SJSA1 (cell line): ENCODE data around the gene TLR5. TPM values are rescaled to one million over a fixed set of nuclear protein-coding genes. Genes with fewer than 3 reads are reported as not detected.

ENCODE experiments used
- DNase-seq, 2 experiments: peaks; one replicate each; pipeline ENCODE4 v3.0.0-alpha.2; 2015 to 2020; ENCODE audit warnings: low spot score in 2 of 2, low read depth in 1 of 2
- H3K27ac ChIP-seq: fragments of 250-450 bp; sonication (Bioruptor Pico); 2 replicates; pipeline ENCODE4 v1.5.1; 2020; ENCODE audit warnings: mild to moderate bottlenecking, moderate library complexity
- H3K27me3 ChIP-seq: fragments of 250-450 bp; sonication (Bioruptor Pico); replicated peaks from 2 replicates; pipeline ENCODE4 v1.5.1; 2020; ENCODE audit warnings: mild to moderate bottlenecking, moderate library complexity
- H3K36me3 ChIP-seq: fragments of 250-450 bp; sonication (Bioruptor Pico); 2 replicates; pipeline ENCODE4 v1.5.1; 2020; ENCODE audit warnings: mild to moderate bottlenecking
- H3K4me1 ChIP-seq: fragments of 250-450 bp; sonication (Bioruptor Pico); replicated peaks from 2 replicates; pipeline ENCODE4 v1.6.1; 2021; ENCODE audit warnings: mild to moderate bottlenecking
- H3K4me3 ChIP-seq: fragments of 250-450 bp; sonication (Bioruptor Pico); 2 replicates; pipeline ENCODE4 v1.5.1; 2020; ENCODE audit warnings: mild to moderate bottlenecking
- H3K9me3 ChIP-seq: fragments of 250-450 bp; sonication (Bioruptor Pico); replicated peaks from 2 replicates; pipeline ENCODE4 v1.5.1; 2020; ENCODE audit warnings: mild to moderate bottlenecking
- total RNA-seq: library from RNA; depleted of rRNA; stranded (reverse); fragments of >200 nt; shearing (Covaris generic); gene quantifications from 2 replicates; pipeline ENCODE4 v1.2.3, GENCODE V29; 2014; rRNA removed

The TLR5 gene, protein sequence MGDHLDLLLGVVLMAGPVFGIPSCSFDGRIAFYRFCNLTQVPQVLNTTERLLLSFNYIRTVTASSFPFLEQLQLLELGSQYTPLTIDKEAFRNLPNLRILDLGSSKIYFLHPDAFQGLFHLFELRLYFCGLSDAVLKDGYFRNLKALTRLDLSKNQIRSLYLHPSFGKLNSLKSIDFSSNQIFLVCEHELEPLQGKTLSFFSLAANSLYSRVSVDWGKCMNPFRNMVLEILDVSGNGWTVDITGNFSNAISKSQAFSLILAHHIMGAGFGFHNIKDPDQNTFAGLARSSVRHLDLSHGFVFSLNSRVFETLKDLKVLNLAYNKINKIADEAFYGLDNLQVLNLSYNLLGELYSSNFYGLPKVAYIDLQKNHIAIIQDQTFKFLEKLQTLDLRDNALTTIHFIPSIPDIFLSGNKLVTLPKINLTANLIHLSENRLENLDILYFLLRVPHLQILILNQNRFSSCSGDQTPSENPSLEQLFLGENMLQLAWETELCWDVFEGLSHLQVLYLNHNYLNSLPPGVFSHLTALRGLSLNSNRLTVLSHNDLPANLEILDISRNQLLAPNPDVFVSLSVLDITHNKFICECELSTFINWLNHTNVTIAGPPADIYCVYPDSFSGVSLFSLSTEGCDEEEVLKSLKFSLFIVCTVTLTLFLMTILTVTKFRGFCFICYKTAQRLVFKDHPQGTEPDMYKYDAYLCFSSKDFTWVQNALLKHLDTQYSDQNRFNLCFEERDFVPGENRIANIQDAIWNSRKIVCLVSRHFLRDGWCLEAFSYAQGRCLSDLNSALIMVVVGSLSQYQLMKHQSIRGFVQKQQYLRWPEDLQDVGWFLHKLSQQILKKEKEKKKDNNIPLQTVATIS
- 1.7 and 2.4 TPM in 2 replicates for total RNA-seq

GRCh38 chr1:223142795-223143536 is at the start of gene TLR5:
TLR5 (minus strand) TSS chr1:223143248; CDS start chr1:223113031, 30,217 bp downstream.
- DNase-seq: peak; percentile 71 to 83
- Histone ChIP-seq H3K27ac (no peak within 1 kb of the TSS), H3K4me3 (peak within 1 kb of the TSS; percentile 64), H3K4me1 (peaks cover 41% of the 10 kb centered on the region), H3K27me3 (no peaks in the 10 kb centered on the region), H3K9me3 (no peaks in the 10 kb centered on the region), H3K36me3 (no peaks in the 10 kb centered on the region)

DNA sequence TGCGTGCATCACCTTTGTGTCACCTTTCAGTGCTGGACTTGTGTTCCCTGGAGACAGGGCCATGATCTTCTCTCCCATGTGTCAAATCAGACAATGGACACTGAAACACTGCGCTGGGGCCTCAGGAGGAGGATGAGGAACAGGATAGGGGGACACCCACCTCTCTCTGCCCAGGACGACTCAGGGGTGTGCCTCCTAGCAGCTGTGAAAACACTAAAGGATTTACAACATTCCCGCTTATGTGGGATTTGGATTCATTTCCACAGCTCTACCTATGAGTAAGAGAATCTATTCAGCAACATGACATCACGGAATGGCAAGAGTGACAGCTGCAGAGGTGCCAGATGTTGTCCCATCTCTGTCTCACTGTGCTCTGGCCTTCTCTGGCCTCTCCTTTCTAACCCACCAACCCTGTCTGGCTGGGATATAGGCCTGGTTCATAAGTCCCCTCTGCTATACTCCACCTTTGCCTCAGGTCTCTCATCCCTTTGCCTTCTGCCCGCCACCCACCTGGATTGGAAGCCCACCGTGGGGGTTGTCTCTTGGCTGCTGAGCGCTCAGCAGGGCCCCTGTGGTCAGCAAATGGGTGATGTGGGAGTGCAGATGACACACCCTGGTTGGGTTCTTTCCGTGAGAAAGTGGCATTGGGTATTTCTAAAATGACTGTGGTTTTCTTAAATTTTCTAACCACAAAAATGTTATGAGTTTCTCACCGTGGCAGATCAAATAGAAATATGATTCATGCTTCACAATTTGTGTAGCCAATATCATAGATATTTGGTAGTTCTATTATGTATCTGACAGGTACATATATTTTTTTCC is 47.1 kb upstream of the TLR5 start:
- Histone ChIP-seq H3K27me3 (no peaks in the 10 kb centered on the region), H3K36me3 (no peaks in the 10 kb centered on the region), H3K4me3 (no peak overlapping the region), H3K4me1 (peaks cover 34% of the 10 kb centered on the region), H3K9me3 (no peaks in the 10 kb centered on the region; the same call in 1 of the 2 replicates), H3K27ac (peak overlapping the region; percentile 74)
- peak; percentile 68 to 86 for DNase-seq

GRCh38 chr1:223189525-223189902 is 46.5 kb upstream of the TLR5 start:
- peak overlapping the region; percentile 74 for H3K27ac ChIP-seq

DNA sequence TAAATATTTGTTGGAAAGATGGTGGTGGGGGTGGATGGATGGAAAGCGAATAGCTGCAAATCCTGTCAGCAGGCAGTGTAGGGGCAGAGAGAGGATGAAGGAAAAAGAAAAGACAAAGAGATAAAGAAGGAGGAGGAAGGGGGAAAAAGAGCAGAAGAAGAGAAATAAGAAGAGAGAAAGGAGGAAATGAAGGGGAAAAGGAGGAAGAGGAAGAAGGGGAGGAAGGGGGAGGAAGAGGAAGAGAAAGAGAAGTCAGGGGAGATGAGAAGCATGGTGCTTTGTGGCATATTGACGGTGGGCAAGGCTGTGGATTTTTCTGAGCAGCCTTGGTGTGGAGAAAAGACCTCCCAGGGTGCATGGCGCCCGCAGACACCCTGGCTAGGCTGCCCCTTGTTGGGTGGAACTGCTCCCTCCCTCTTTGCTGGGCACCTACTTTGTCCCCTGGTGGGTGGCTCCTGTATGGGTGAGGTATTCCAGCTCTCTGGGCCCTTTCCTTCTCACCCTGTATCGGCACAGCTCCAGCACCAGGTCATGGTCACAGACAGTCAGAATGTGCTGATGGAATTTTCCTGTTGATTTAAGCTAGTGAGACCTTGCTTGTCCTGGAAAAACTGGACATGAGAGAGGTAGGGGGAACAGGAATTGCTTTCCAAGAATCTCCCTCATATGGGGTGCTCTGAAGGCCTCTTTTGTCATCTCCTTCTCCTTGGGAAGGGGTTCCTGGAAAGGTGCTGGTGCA is 45.7 kb upstream of the TLR5 start:
- no peaks in the 10 kb centered on the region for H3K36me3 ChIP-seq
- DNase-seq: peak in 1 of 2 experiments; percentile 41
- H3K27me3 ChIP-seq: no peaks in the 10 kb centered on the region
- H3K27ac ChIP-seq: 0 out of 2 replicates have a peak overlapping the region, but pooled peaks have one; percentile 20
- no peaks in the 10 kb centered on the region; the same call in 1 of the 2 replicates for H3K9me3 ChIP-seq
- H3K4me3 ChIP-seq: no peak overlapping the region
- H3K4me1 ChIP-seq: peaks cover 34% of the 10 kb centered on the region

More at GRCh38 chr1:223189525-223189902, 46.5 kb upstream of the TLR5 start:
- Histone ChIP-seq H3K27me3 (no peaks in the 10 kb centered on the region), H3K9me3 (no peaks in the 10 kb centered on the region; the same call in 1 of the 2 replicates), H3K4me1 (peaks cover 34% of the 10 kb centered on the region), H3K36me3 (no peaks in the 10 kb centered on the region), H3K4me3 (no peak overlapping the region)
- DNase-seq: no peak

DNA sequence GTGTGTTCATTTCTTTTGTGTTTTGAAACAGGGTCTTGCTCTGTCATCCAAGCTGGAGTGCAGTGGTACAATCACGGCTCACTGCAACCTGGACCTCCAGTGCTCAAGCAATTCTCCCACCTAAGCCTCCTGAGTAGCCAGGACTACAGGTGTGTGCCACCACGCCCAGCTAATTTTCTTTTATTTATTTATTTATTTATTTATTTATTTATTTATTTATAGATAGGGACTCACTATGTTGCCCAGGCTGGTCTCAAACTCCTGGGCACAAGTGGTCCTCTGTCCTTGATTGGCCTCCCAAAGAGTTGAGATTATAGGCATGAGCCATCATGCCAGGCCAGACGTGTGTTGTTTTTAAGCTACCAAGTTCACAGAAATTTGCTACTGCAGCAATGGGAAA is 43.8 kb upstream of the TLR5 start:
- no peaks in the 10 kb centered on the region; the same call in 1 of the 2 replicates for H3K9me3 ChIP-seq
- no peak overlapping the region for H3K27ac ChIP-seq
- no peak overlapping the region for H3K4me3 ChIP-seq
- H3K27me3 ChIP-seq: no peaks in the 10 kb centered on the region
- H3K4me1 ChIP-seq: peaks cover 36% of the 10 kb centered on the region
- no peaks in the 10 kb centered on the region for H3K36me3 ChIP-seq
- no peak for DNase-seq

- no peaks in the 10 kb centered on the region for H3K27me3 ChIP-seq
- DNase-seq: no peak
- no peak overlapping the region for H3K4me3 ChIP-seq
- H3K9me3 ChIP-seq: no peaks in the 10 kb centered on the region
- peaks cover 17% of the 10 kb centered on the region for H3K4me1 ChIP-seq
- no peak overlapping the region for H3K27ac ChIP-seq
- no peaks in the 10 kb centered on the region for H3K36me3 ChIP-seq
Measured at GRCh38 chr1:223183268-223183862, 40.3 kb upstream of the TLR5 start.

GRCh38 chr1:223180731-223181321 is 37.8 kb upstream of the TLR5 start:
- Histone ChIP-seq H3K27ac (no peak overlapping the region), H3K4me3 (no peak overlapping the region), H3K9me3 (no peaks in the 10 kb centered on the region), H3K4me1 (peaks cover 17% of the 10 kb centered on the region), H3K27me3 (no peaks in the 10 kb centered on the region), H3K36me3 (no peaks in the 10 kb centered on the region)
- peak in 1 of 2 experiments; percentile 12 for DNase-seq

DNA sequence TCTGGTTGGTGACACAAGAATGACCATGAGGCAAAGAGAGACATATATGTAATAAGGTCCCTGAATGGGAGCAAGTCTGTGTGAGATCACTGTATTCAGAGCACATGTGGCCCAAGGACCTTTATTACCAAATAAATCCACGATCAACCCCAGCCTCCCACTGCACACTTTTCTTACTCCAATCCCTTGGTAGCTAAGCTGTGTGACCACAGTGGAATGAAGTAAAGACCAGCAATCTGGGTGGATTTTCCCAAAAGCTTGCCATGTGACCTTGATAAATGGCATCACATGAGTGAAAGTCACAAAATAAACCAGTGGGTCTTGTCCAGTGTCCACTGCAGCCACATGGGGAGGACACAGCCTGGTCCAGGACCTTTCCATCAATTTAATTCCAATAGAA is 36.7 kb upstream of the TLR5 start:
- Histone ChIP-seq H3K36me3 (no peaks in the 10 kb centered on the region), H3K4me1 (peaks cover 17% of the 10 kb centered on the region), H3K4me3 (no peak overlapping the region), H3K27ac (no peak overlapping the region), H3K9me3 (no peaks in the 10 kb centered on the region), H3K27me3 (no peaks in the 10 kb centered on the region)
- DNase-seq: no peak

DNA sequence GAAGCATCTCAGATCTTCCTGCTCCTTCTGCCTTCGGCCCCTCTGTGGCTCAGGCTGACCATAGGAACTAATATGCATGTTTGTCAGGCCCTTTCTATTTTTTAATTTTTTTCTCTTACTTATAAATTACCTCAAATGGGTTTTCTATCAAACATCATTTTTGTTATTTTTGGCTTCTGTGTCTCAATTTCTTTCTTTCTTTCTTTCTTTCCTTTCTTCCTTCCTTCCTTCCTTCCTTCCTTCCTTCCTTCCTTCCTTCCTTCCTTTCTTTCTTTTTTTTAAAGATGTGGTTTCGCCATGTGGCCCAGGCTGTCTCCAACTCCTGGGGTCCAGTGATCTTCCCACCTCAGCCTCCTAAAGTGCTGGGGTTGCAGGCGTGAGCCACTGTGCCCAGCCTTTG is 36.2 kb upstream of the TLR5 start:
- no peak overlapping the region for H3K4me3 ChIP-seq
- H3K4me1 ChIP-seq: peaks cover 17% of the 10 kb centered on the region
- no peaks in the 10 kb centered on the region for H3K36me3 ChIP-seq
- no peak for DNase-seq
- H3K27ac ChIP-seq: no peak overlapping the region
- H3K27me3 ChIP-seq: no peaks in the 10 kb centered on the region
- H3K9me3 ChIP-seq: no peaks in the 10 kb centered on the region

GRCh38 chr1:223177681-223178080 is 34.6 kb upstream of the TLR5 start:
- DNase-seq: no peak
- no peaks in the 10 kb centered on the region for H3K36me3 ChIP-seq

GRCh38 chr1:223176437-223176836 is 33.4 kb upstream of the TLR5 start:
- no peak overlapping the region for H3K4me3 ChIP-seq
- no peak overlapping the region for H3K27ac ChIP-seq
- DNase-seq: no peak
- peaks cover 15% of the 10 kb centered on the region for H3K4me1 ChIP-seq
- no peaks in the 10 kb centered on the region for H3K9me3 ChIP-seq
- H3K36me3 ChIP-seq: no peaks in the 10 kb centered on the region
- no peaks in the 10 kb centered on the region for H3K27me3 ChIP-seq

More at GRCh38 chr1:223177681-223178080, 34.6 kb upstream of the TLR5 start:
- Histone ChIP-seq H3K27ac (no peak overlapping the region), H3K9me3 (no peaks in the 10 kb centered on the region), H3K4me1 (peaks cover 15% of the 10 kb centered on the region), H3K4me3 (no peak overlapping the region), H3K27me3 (no peaks in the 10 kb centered on the region)

DNA sequence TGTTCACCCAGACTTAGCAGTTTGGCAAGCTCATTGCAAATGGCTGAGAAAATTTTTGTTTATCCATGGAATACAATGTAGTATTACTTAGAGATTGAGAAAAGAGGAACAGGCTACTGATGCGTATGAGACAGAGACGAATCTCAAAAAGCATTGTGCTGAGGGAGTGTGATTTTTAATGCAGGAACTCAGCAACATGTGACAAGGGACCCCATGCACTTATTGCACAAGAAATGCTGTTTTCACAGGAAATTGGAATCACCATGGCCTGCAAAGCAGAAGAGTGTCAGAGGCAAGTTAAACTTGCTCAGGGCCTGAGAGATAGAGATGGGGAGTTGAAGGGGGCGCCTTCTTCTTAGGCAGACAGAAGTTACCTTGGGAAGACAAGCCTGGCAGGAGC is 32.6 kb upstream of the TLR5 start:
- no peaks in the 10 kb centered on the region for H3K27me3 ChIP-seq

More for the DNA sequence above, 32.6 kb upstream of the TLR5 start:
- no peak for DNase-seq
- Histone ChIP-seq H3K4me1 (peaks cover 11% of the 10 kb centered on the region), H3K9me3 (no peaks in the 10 kb centered on the region), H3K36me3 (no peaks in the 10 kb centered on the region), H3K4me3 (no peak overlapping the region), H3K27ac (no peak overlapping the region)
